Measurements from ENCODE around the gene KIF15. TPM values are rescaled to one million over a fixed set of nuclear protein-coding genes. Genes with fewer than 3 reads are reported as not detected.
"Not testable (repeated sequence)": the region's sequence is repeated elsewhere in the genome, so short reads cannot be mapped to it uniquely, and the experiment has no call there.

Gene KIF15
- total and polyA plus RNA-seq, 3 donors from 2014 or later, result 10.1 to 26.5 (median 16.7) TPM

- intact Hi-C loops (cut with DNase I; ENCODE audit: low total_unique reads), result no loop called here
- no peak for DNase-seq
- Histone ChIP-seq H3K27ac (no peak overlapping the region), H3K36me3 (ENCODE audit: low read depth, missing control alignments) (no peaks in the 10 kb centered on the region), H3K27me3 (no peaks in the 10 kb centered on the region), H3K9me3 (no peaks in the 10 kb centered on the region), H3K4me3 (no peak overlapping the region), H3K4me1 (no peaks in the 10 kb centered on the region)
- TF ChIP-seq POLR2A (IDR thresholded peaks at IDR 0.05) (no peak), CTCF (IDR thresholded peaks at IDR 0.05) (no peak)
- WGBS, 2 donors, result 66 to 79% methylated on average over 2 of the region's 2 CpGs
Measured at GRCh38 chr3:44802011-44802410, 40.4 kb downstream of the KIF15 start.

GRCh38 chr3:44803298-44803697 lies 41.7 kb downstream of the KIF15 start:
- WGBS, 2 donors, result 59 to 65% methylated on average over 2 of the region's 2 CpGs
- Histone ChIP-seq H3K27me3 (no peaks in the 10 kb centered on the region), H3K36me3 (ENCODE audit: low read depth, missing control alignments) (no peaks in the 10 kb centered on the region), H3K27ac (no peak overlapping the region), H3K9me3 (no peaks in the 10 kb centered on the region), H3K4me3 (no peak overlapping the region), H3K4me1 (no peaks in the 10 kb centered on the region)
- TF ChIP-seq CTCF (IDR thresholded peaks at IDR 0.05), result no peak
- TF ChIP-seq POLR2A (IDR thresholded peaks at IDR 0.05), result no peak
- DNase-seq, result no peak
- intact Hi-C loops (cut with DNase I; ENCODE audit: low total_unique reads), result no loop called here

GRCh38 chr3:44805960-44806359 lies 44.4 kb downstream of the KIF15 start:
- Histone ChIP-seq H3K9me3 (no peaks in the 10 kb centered on the region), H3K36me3 (ENCODE audit: low read depth, missing control alignments) (no peaks in the 10 kb centered on the region), H3K4me1 (no peaks in the 10 kb centered on the region), H3K4me3 (no peak overlapping the region), H3K27me3 (no peaks in the 10 kb centered on the region), H3K27ac (no peak overlapping the region)
- no peak for TF ChIP-seq CTCF (IDR thresholded peaks at IDR 0.05)
- TF ChIP-seq POLR2A (IDR thresholded peaks at IDR 0.05), result no peak
- no peak for DNase-seq
- intact Hi-C loops (cut with DNase I; ENCODE audit: low total_unique reads), result no loop called here
- WGBS, 2 donors, result 91 to 97% methylated on average over 2 of the region's 2 CpGs

- H3K36me3 ChIP-seq (ENCODE audit: low read depth, missing control alignments), result no peaks in the 10 kb centered on the region
- H3K9me3 ChIP-seq, result no peaks in the 10 kb centered on the region
- no peaks in the 10 kb centered on the region for H3K27me3 ChIP-seq
- no peak overlapping the region for H3K4me3 ChIP-seq
- TF ChIP-seq CTCF (IDR thresholded peaks at IDR 0.05) (no peak), POLR2A (IDR thresholded peaks at IDR 0.05) (no peak)
- intact Hi-C loops (cut with DNase I; ENCODE audit: low total_unique reads), result no loop called here
- no peak overlapping the region for H3K27ac ChIP-seq
- WGBS, 2 donors, result 91% methylated on average over 6 of the region's 6 CpGs
- no peak for DNase-seq
- H3K4me1 ChIP-seq, result no peaks in the 10 kb centered on the region
Measured at GRCh38 chr3:44814751-44815150, 53.2 kb downstream of the KIF15 start.

GRCh38 chr3:44816334-44816733 lies 54.7 kb downstream of the KIF15 start:
- DNase-seq; H3K36me3 ChIP-seq (ENCODE audit: low read depth, missing control alignments); H3K9me3 ChIP-seq; H3K4me3 ChIP-seq; intact Hi-C loops (cut with DNase I; ENCODE audit: low total_unique reads); H3K27me3 ChIP-seq; H3K27ac ChIP-seq; H3K4me1 ChIP-seq: not testable (repeated sequence)
- WGBS, 2 donors, result 94 to 100% methylated on average over 2 of the region's 2 CpGs

- H3K27ac ChIP-seq; DNase-seq; H3K36me3 ChIP-seq (ENCODE audit: low read depth, missing control alignments); H3K9me3 ChIP-seq; H3K4me3 ChIP-seq; H3K27me3 ChIP-seq; intact Hi-C loops (cut with DNase I; ENCODE audit: low total_unique reads); H3K4me1 ChIP-seq: not testable (repeated sequence)
- WGBS, 2 donors, result 90 to 93% methylated on average over 8 to 33 of the region's 34 CpGs
Measured at GRCh38 chr3:44821206-44821605, 59.6 kb downstream of the KIF15 start.

All from testis (tissue), 3 donors.